Activated CD8-positive, alpha-beta T cell treated with anti-CD3 and anti-CD28 coated beads, Interleukin-2, amount 10 ng/mL, durations not matched to agents 7 days and 5 days (primary cell): ENCODE measurements around the gene PRDM11. TPM values are rescaled to one million over a fixed set of nuclear protein-coding genes. Genes with fewer than 3 reads are reported as not detected.
"Not testable (repeated sequence)": the region's sequence is repeated elsewhere in the genome, so short reads cannot be mapped to it uniquely, and the experiment has no call there.

ENCODE experiments used
- ATAC-seq: fragments of 150-1000 bp; cut with Tn5 transposase; one replicate; pipeline ENCODE4 v1.10.0; 2021; ENCODE audit warnings: moderate library complexity
- CTCF ChIA-PET: fragments of 350-600 bp; sonication (Branson Sonifier 250); formaldehyde crosslinking; loops from one replicate; lab custom pipeline; 2021; ENCODE audit warnings: antibody characterized with exemption; lab: Charles Lee
- POLR2A ChIA-PET: fragments of 350-600 bp; sonication (Branson Sonifier 250); formaldehyde crosslinking; loops from one replicate; lab custom pipeline; 2021; ENCODE audit warnings: antibody characterized with exemption; lab: Charles Lee
- DNase-seq: peaks from one replicate; pipeline ENCODE4 v3.0.0-alpha.2; 2020
- H3K27ac Mint-ChIP-seq: one replicate; pipeline ENCODE4 v1.8.0; 2021; ENCODE audit warnings: mild to moderate bottlenecking, mixed read lengths
- H3K27me3 Mint-ChIP-seq: one replicate; pipeline ENCODE4 v1.8.0; 2021; ENCODE audit warnings: low read depth, mixed read lengths
- H3K36me3 Mint-ChIP-seq: one replicate; pipeline ENCODE4 v1.8.0; 2021; ENCODE audit warnings: low read depth, mixed read lengths
- H3K4me1 Mint-ChIP-seq: one replicate; pipeline ENCODE4 v1.8.0; 2021; ENCODE audit warnings: low read depth, mixed read lengths
- H3K4me3 Mint-ChIP-seq: one replicate; pipeline ENCODE4 v1.8.0; 2021; ENCODE audit warnings: mild to moderate bottlenecking, mixed read lengths
- H3K9me3 Mint-ChIP-seq: one replicate; pipeline ENCODE4 v1.8.0; 2022; ENCODE audit warnings: mixed read lengths; ENCODE audit not compliant: insufficient read depth
- total RNA-seq, 2 experiments: library from RNA; stranded (reverse); gene quantifications; one replicate each; pipeline ENCODE4 v1.2.3, GENCODE V29; 2021

PRDM11 gene
- total RNA-seq, 2 experiments from 2014 or later = 3.5 to 3.6 TPM

DNA sequence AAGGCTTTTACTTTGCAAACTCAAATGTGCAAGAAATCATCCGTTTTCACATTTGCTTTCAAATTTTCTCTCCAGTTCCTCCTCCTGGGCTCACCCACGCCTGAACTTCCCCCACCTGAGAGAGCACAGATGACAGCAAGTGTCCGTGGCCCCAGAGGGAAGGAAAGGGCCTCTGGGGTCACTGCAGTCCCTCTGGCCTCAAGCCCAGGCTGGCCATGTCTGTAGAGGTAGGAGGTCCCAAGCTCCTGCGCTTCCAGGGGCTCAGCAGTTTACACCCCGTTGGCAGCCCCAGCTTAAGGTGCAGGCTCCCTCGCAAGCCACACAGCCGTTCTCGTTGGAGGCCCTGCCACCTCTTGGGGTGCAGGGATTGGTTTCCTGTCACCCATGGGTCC is 40.5 kb upstream of the PRDM11 start:
- peaks cover 6% of the 10 kb centered on the region for H3K27me3 Mint-ChIP-seq

DNA sequence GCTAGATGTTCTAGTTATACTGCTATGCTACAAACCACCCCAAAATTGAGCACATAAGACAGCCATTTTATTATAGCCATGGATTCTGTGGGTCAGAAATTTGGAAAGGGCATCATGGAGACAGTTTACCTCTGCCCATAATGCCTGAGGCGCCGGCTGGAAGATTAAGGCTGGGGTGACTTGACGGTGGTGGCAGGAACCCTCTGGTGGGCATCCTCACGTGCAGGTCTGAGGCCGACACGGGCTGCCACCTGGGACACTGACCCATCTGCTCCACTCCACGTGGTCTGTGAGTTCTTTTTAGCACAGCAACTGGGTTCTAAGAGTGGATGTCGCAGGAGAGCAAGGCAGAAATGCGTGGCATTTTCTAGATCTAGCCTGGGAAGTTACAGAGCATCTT is 40.0 kb upstream of the PRDM11 start:
- ATAC-seq (no peak), DNase-seq (peak; percentile 17)
- no peak overlapping the region for H3K27ac Mint-ChIP-seq
- no peak overlapping the region for H3K4me3 Mint-ChIP-seq
- peaks cover 11% of the 10 kb centered on the region for H3K4me1 Mint-ChIP-seq
- ChIA-PET CTCF (interaction anchor here (0.7 to 14.2 kb wide), 8 partner anchors 9 to 225 kb away, joined by 3 to 364 read pairs (median 8); no protein-coding TSS in a partner anchor), POLR2A (no interaction called here)
- H3K9me3 Mint-ChIP-seq = no peaks in the 10 kb centered on the region
- H3K27me3 Mint-ChIP-seq = peaks cover 7% of the 10 kb centered on the region
- H3K36me3 Mint-ChIP-seq = no peaks in the 10 kb centered on the region

More for the DNA sequence above, 40.5 kb upstream of the PRDM11 start:
- DNase-seq (peak; percentile 12), ATAC-seq (no peak)
- no peaks in the 10 kb centered on the region for H3K36me3 Mint-ChIP-seq
- H3K4me3 Mint-ChIP-seq = no peak overlapping the region
- no peak overlapping the region for H3K27ac Mint-ChIP-seq
- ChIA-PET CTCF (interaction anchor here (0.7 to 14.2 kb wide), 11 partner anchors 9 to 225 kb away, joined by 3 to 364 read pairs (median 7); no protein-coding TSS in a partner anchor), POLR2A (no interaction called here)
- no peaks in the 10 kb centered on the region for H3K9me3 Mint-ChIP-seq
- H3K4me1 Mint-ChIP-seq = peaks cover 11% of the 10 kb centered on the region

DNA sequence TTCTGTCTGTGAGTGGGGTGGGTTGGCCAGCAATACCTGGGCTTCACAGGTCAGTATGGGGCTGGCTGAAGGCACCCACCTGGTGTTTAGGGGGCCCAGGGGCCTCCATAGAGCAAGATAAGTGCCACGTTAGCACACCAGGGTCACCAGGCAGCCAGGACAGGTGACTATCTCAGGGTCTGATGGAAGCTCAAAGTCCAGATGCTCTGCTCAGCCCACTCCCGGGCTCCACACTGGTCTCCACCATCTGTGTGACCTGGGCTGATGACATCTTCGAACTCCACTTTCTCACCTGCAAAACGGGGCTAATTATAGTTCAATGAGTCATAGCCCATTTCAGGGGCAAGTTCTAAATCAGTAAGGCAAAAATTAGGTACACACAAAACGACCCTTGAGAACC is 39.4 kb upstream of the PRDM11 start:
- ATAC-seq (no peak), DNase-seq (no peak)
- H3K4me1 Mint-ChIP-seq = peaks cover 11% of the 10 kb centered on the region
- H3K4me3 Mint-ChIP-seq = no peak overlapping the region
- H3K27me3 Mint-ChIP-seq = peaks cover 8% of the 10 kb centered on the region
- H3K9me3 Mint-ChIP-seq = no peaks in the 10 kb centered on the region
- H3K27ac Mint-ChIP-seq = no peak overlapping the region
- POLR2A ChIA-PET = no interaction called here
- CTCF ChIA-PET = interaction anchor here (0.7 to 14.2 kb wide), 3 partner anchors 22 to 178 kb away, joined by 3 to 364 read pairs (median 299); no protein-coding TSS in a partner anchor
- H3K36me3 Mint-ChIP-seq = no peaks in the 10 kb centered on the region

DNA sequence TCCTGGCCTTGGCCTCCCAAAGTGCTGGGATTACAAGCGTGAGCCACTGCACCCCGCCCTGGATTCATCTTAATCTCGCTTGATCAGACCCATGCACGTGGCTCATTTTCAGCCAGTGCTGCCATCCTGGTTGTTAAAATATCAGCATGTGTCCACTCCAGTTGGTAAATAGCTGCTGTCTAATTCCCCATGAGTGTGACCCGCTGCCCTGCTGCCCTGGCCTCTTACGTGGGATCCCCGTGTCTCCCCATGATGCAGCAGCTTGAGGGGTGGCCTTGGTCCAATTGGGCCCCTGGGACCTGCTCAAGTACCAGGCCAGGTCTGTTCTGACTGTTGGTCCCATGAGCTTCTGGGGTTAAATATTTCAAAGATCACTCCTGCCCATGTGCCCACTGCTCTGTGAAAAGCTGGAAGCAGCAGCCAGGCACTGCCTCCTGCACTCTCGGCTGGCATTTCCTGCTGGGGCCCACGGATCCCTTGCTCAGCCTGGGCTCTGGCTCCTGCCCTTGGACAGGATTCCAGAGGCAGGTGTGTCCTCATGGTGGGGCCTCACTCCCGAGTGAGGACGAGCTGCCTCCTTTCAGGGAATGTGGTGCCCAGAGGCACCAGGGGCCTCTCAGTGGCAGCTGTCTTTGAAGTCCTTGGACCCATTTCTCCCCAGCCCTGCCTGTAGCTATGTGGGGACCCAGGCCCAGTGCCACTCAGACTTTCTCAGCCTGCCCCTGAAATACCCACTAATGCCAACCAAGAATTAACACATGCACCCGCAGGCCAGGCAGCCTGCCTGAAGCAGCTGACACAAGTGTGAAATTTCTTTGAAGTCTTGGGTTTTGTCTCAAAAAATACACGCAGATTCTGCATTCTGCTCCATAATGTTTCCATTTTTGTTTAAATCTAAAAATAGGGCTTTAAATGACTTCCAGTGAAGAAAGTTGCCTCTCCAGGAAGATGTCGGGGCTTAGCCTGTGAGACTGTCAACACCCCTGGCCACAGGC is 38.1 kb upstream of the PRDM11 start:
- peaks cover 21% of the 10 kb centered on the region for H3K27me3 Mint-ChIP-seq
- DNase-seq (peak; percentile 16), ATAC-seq (no peak)
- ChIA-PET POLR2A (no interaction called here), CTCF (interaction anchor here (0.7 to 14.2 kb wide), 11 partner anchors 9 to 236 kb away, joined by 3 to 299 read pairs (median 4); no protein-coding TSS in a partner anchor)
- no peak overlapping the region for H3K27ac Mint-ChIP-seq
- H3K4me3 Mint-ChIP-seq = no peak overlapping the region
- H3K9me3 Mint-ChIP-seq = no peaks in the 10 kb centered on the region
- H3K36me3 Mint-ChIP-seq = no peaks in the 10 kb centered on the region
- H3K4me1 Mint-ChIP-seq = no peaks in the 10 kb centered on the region

DNA sequence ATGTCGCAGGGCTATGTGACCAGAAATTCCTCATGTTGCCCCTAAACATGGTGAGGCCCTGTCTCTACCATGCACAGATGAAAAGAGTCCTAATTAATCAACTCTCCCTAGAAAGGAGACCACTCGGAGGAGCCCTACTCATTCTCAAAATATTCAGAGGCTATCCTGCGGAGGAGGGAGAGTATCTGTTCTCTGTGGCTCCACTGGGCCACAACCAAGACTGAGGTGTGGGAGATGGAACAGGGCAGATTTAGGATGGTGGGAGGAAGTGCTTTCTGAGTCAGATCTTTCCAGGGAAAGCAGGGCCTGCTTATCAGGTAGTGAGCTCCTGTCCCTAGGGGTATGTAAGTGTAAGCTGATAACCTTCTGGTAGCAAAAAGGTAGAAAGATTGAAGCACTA is 37.0 kb upstream of the PRDM11 start:
- Mint-ChIP-seq H3K27ac (no peak overlapping the region), H3K9me3 (no peaks in the 10 kb centered on the region), H3K27me3 (peaks cover 23% of the 10 kb centered on the region), H3K4me1 (no peaks in the 10 kb centered on the region), H3K4me3 (no peak overlapping the region), H3K36me3 (no peaks in the 10 kb centered on the region)
- CTCF ChIA-PET = interaction anchor here (0.7 to 14.2 kb wide), 15 partner anchors 9 to 235 kb away, joined by 3 to 299 read pairs (median 4); partner anchors contain the start of gene SYT13
- DNase-seq (peak; percentile 17), ATAC-seq (no peak)
- POLR2A ChIA-PET = no interaction called here

DNA sequence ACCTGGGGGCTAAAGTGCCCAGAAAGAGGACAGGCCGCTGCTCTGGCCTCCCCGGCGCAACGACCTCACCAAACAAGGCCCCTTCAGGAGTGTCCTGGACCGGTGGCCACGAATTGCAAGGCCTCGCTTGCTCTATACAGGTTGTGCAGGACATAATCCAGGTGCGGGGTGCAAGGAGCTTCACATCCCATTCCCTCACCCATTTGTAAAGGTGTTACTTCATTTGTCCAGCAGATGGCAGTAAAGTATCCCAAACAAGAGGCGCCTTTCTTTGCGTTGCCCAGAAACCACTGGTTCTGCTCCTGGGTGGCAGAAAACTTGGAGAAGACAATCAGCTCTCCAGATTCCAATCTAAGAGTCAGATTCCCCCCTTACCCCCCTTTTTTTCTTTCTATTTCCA is 35.9 kb upstream of the PRDM11 start:
- no peak overlapping the region for H3K27ac Mint-ChIP-seq
- H3K4me3 Mint-ChIP-seq = no peak overlapping the region
- CTCF ChIA-PET = interaction anchor here (0.6 to 14.2 kb wide), 48 partner anchors 8 to 661 kb away, joined by 3 to 299 read pairs (median 4); partner anchors contain the start of gene SYT13
- POLR2A ChIA-PET = no interaction called here
- peaks cover 28% of the 10 kb centered on the region for H3K27me3 Mint-ChIP-seq
- ATAC-seq = peak; percentile 47
- H3K36me3 Mint-ChIP-seq = no peaks in the 10 kb centered on the region
- no peaks in the 10 kb centered on the region for H3K9me3 Mint-ChIP-seq
- peak; percentile 58 for DNase-seq
- no peaks in the 10 kb centered on the region for H3K4me1 Mint-ChIP-seq

DNA sequence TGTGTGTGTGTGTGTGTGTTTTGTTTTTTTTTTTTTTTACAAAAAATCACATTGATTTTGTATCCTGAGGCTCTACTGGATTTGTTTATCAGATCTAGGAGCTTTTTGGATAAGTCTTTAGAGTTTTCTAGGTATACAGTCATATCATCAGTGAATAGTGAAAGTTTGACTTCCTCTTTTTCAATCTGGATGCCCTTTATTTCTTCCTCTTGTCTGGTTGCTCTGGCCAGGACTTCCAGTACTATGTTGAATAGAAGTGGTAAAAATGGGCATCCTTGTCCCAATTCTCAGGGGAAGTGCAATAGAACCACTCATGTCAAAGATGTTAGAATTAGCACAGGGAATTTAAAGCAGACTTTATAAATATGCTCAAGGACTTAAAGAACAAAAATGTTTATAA is 32.6 kb upstream of the PRDM11 start:
- Mint-ChIP-seq H3K36me3 (no peaks in the 10 kb centered on the region), H3K27me3 (peaks cover 38% of the 10 kb centered on the region), H3K9me3 (no peaks in the 10 kb centered on the region), H3K27ac (no peak overlapping the region), H3K4me1 (no peaks in the 10 kb centered on the region), H3K4me3 (no peak overlapping the region)
- CTCF ChIA-PET = no interaction called here
- POLR2A ChIA-PET = no interaction called here
- ATAC-seq (no peak), DNase-seq (no peak)

DNA sequence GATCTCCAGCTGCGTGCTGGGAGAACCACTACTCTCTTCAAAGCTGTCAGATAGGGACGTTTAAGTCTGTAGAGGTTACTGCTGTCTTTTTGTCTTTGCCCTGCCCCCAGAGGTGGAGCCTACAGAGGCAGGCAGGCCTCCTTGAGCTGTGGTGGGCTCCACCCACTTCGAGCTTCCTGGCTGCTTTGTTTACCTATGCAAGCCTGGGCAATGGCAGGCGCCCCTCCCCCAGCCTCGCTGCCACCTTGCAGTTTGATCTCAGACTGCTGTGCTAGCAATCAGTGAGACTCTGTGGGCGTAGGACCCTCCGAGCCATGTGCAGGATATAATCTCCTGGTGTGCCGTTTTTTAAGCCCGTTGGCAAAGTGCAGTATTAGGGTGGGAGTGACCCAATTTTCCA is 18.6 kb upstream of the PRDM11 start:
- POLR2A ChIA-PET, DNase-seq, H3K4me1 Mint-ChIP-seq, H3K36me3 Mint-ChIP-seq, H3K4me3 Mint-ChIP-seq, H3K9me3 Mint-ChIP-seq, H3K27ac Mint-ChIP-seq, ATAC-seq: not testable (repeated sequence)
- CTCF ChIA-PET = interaction anchor here (1.0 kb wide), 1 partner anchor 106 kb away, joined by 3 read pairs; no protein-coding TSS in a partner anchor
- H3K27me3 Mint-ChIP-seq = peaks cover 30% of the 10 kb centered on the region

DNA sequence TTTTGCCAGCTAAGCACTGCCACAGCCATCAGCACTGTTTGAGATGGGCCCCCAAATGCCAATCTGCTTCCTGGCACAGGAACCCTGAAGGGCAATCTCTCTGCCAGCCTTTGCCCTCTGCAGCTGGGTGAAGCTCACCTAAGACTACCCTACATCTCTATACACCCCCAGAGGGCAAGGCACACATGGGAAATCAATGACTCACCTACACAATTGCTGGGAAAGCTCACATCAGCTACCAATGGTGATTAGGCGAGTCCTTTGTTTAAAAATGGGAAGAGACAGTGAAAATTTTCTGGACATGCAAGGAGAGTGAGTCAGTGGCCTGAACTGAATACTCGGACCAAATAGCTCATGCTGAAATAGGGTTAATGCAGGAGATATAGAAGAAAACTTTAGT is 12.6 kb upstream of the PRDM11 start:
- no peak overlapping the region for H3K27ac Mint-ChIP-seq
- peaks cover 49% of the 10 kb centered on the region for H3K27me3 Mint-ChIP-seq
- DNase-seq (no peak), ATAC-seq (no peak)
- no peaks in the 10 kb centered on the region for H3K36me3 Mint-ChIP-seq
- peaks cover 4% of the 10 kb centered on the region for H3K9me3 Mint-ChIP-seq
- no peak overlapping the region for H3K4me3 Mint-ChIP-seq
- POLR2A ChIA-PET = no interaction called here
- CTCF ChIA-PET = interaction anchor here (1.1 to 3.3 kb wide), 4 partner anchors 23 to 207 kb away, joined by 3 to 9 read pairs (median 8); no protein-coding TSS in a partner anchor
- H3K4me1 Mint-ChIP-seq = no peaks in the 10 kb centered on the region

DNA sequence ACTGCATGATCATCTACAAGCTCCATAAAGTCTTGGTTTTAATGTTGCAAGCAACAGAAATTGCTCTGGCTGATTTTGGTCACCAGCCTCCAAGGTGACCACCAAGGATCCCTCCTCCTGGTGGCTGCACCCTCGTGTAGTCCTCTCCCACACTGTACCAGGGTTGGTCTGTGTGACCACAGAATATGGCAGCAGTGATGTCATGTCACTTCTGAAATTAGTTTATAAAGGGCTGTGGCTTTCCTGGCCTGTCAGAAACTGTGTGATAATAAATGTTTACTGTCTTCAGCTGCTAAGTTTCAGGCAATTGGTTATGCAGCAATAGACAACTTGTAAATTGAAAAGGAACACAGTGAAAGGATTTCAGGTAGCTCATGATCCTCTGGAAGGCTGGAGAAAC is 5.3 kb upstream of the PRDM11 start:
- DNase-seq (peak; percentile 58), ATAC-seq (peak; percentile 86)
- ChIA-PET CTCF (interaction anchor here (0.5 to 3.2 kb wide), 10 partner anchors 9 to 631 kb away, joined by 3 to 16 read pairs (median 4); no protein-coding TSS in a partner anchor), POLR2A (no interaction called here)
- H3K27me3 Mint-ChIP-seq = peaks cover 57% of the 10 kb centered on the region
- H3K9me3 Mint-ChIP-seq = no peaks in the 10 kb centered on the region
- H3K4me3 Mint-ChIP-seq = no peak overlapping the region
- no peaks in the 10 kb centered on the region for H3K36me3 Mint-ChIP-seq
- H3K4me1 Mint-ChIP-seq = peaks cover 29% of the 10 kb centered on the region
- H3K27ac Mint-ChIP-seq = no peak overlapping the region

DNA sequence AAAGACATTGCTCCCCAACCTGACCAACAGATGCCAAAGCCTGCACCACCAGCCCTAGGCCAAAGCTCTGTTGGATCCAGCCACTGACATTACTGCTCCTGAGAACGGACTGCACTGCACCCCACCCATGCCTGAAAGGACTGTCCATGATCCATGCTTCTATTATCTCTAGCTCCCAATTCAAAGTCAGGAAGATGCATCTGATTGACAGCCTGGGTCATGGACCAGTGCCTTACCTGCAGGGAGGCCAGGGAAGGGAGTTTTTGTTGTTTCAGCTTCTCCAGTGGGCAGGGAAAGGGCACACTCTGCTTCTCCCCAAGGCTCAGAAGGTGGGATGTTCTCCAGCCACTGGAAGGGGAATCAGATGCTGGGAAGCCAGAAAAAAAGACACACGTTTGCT is 4.8 kb upstream of the PRDM11 start:
- no peak overlapping the region for H3K4me3 Mint-ChIP-seq
- peaks cover 57% of the 10 kb centered on the region for H3K27me3 Mint-ChIP-seq
- DNase-seq = peak; percentile 19

More for the DNA sequence above, 4.8 kb upstream of the PRDM11 start:
- Mint-ChIP-seq H3K9me3 (no peaks in the 10 kb centered on the region), H3K27ac (no peak overlapping the region), H3K4me1 (peaks cover 32% of the 10 kb centered on the region), H3K36me3 (no peaks in the 10 kb centered on the region)
- no peak for ATAC-seq
- ChIA-PET CTCF (interaction anchor here (0.5 to 3.2 kb wide), 7 partner anchors 9 to 630 kb away, joined by 3 to 16 read pairs (median 3); no protein-coding TSS in a partner anchor), POLR2A (no interaction called here)
